PC-3 (cell line): ENCODE results near the gene PRRC1. TPM values are rescaled to one million over a fixed set of nuclear protein-coding genes. Genes with fewer than 3 reads are reported as not detected.

ENCODE experiments used
- ATAC-seq: fragments of 200-7000 bp; cut with Tn5 transposase; 2 replicates; pipeline ENCODE4 v1.9.1; 2020; ENCODE audit warnings: mild to moderate bottlenecking, moderate library complexity
- BruUV-seq: library from RNA; stranded (reverse); fragments of 400-500 nt; replicated peaks from 2 replicates; lab custom pipeline; 2021; lab: Mats Ljungman, UMichigan
- CTCF ChIA-PET: fragments of 300-600 bp; sonication (Branson Sonifier 250); formaldehyde crosslinking; loops from one replicate; lab custom pipeline; 2022; ENCODE audit warnings: antibody characterized with exemption; lab: Charles Lee
- POLR2A ChIA-PET: fragments of 300-600 bp; sonication (Branson Sonifier 250); formaldehyde crosslinking; loops from one replicate; lab custom pipeline; 2022; ENCODE audit warnings: antibody characterized with exemption; ENCODE audit not compliant: unreplicated experiment; lab: Charles Lee
- DNase-seq: peaks from one replicate; pipeline ENCODE4 v3.0.0-alpha.2; 2015
- H2AFZ ChIP-seq: fragments of 300-600 bp; sonication (generic); 2 replicates; pipeline ENCODE4 v1.6.0; 2016; ENCODE audit warnings: antibody characterized with exemption, low read length
- H3F3A ChIP-seq: fragments of 300-600 bp; sonication (generic); one replicate; pipeline ENCODE4 v1.6.0; 2017; ENCODE audit warnings: antibody characterized with exemption, low read length, control low read depth, mild to moderate bottlenecking; ENCODE audit not compliant: unreplicated experiment
- H3K27ac ChIP-seq: fragments of 300-600 bp; sonication (generic); 2 replicates; pipeline ENCODE4 v1.5.1; 2016; ENCODE audit warnings: mild to moderate bottlenecking, low read length
- H3K27me3 ChIP-seq: fragments of 300-600 bp; sonication (generic); 2 replicates; pipeline ENCODE4 v1.6.1; 2016; ENCODE audit warnings: low read length, mixed read lengths
- H3K36me3 ChIP-seq: fragments of 300-600 bp; sonication (generic); 2 replicates; pipeline ENCODE4 v1.6.1; 2016; ENCODE audit warnings: low read depth, mixed run types, low read length, mixed read lengths
- H3K4me1 ChIP-seq: fragments of 300-600 bp; sonication (generic); 2 replicates; pipeline ENCODE4 v1.5.1; 2016; ENCODE audit warnings: low read length; ENCODE audit not compliant: insufficient read depth
- H3K4me2 ChIP-seq: fragments of 300-600 bp; sonication (generic); 2 replicates; pipeline ENCODE4 v1.6.0; 2016; ENCODE audit warnings: low read length
- H3K4me3 ChIP-seq: fragments of 300-600 bp; sonication (generic); 2 replicates; pipeline ENCODE4 v1.5.1; 2016; ENCODE audit warnings: mild to moderate bottlenecking, low read length, mixed read lengths
- H3K79me2 ChIP-seq: fragments of 300-600 bp; sonication (generic); 2 replicates; pipeline ENCODE4 v1.6.1; 2017; ENCODE audit warnings: low read length, mixed read lengths
- H3K9ac ChIP-seq: fragments of 300-600 bp; sonication (generic); 2 replicates; pipeline ENCODE4 v1.6.0; 2016; ENCODE audit warnings: mild to moderate bottlenecking, low read length
- H3K9me2 ChIP-seq: fragments of 300-600 bp; sonication (generic); replicated peaks from 2 replicates; pipeline ENCODE4 v1.6.1; 2016; ENCODE audit warnings: mixed run types, low read length, mixed read lengths
- H3K9me3 ChIP-seq: fragments of 300-600 bp; sonication (generic); 2 replicates; pipeline ENCODE4 v1.6.1; 2016; ENCODE audit warnings: low read length, mixed read lengths
- H4K20me1 ChIP-seq: fragments of 300-600 bp; sonication (generic); 2 replicates; pipeline ENCODE4 v1.6.1; 2016; ENCODE audit warnings: low read length, mixed read lengths
- EZH2 ChIP-seq: fragments of 300-600 bp; sonication (generic); IDR thresholded peaks from one replicate; pipeline ENCODE4 v1.6.1; 2017; ENCODE audit warnings: antibody characterized with exemption, mild to moderate bottlenecking, low read length; ENCODE audit not compliant: unreplicated experiment
- EZH2phosphoT487 ChIP-seq: fragments of 300-600 bp; sonication (generic); IDR thresholded peaks from 2 replicates; pipeline ENCODE4 v1.6.1; 2018; ENCODE audit warnings: mild to moderate bottlenecking, antibody characterized with exemption, low read length, borderline replicate concordance
- intact Hi-C: fragments of 100-400 bp; cut with micrococcal nuclease; formaldehyde crosslinking; loops from 2 replicates; pipeline ENCODE4 v1.9.0; 2023
- total RNA-seq: library from RNA; depleted of rRNA; stranded (reverse); fragments of >200 nt; gene quantifications from 2 replicates; pipeline ENCODE4 v1.2.3, GENCODE V29; 2014
- TF ChIP-seq, protein P1 (sequence below): fragments of 300-600 bp; sonication (generic); conservative IDR thresholded peaks from 2 replicates; pipeline ENCODE4 v1.5.1; 2017; ENCODE audit warnings: antibody characterized with exemption, low read depth, mild to moderate bottlenecking, low read length

The PRRC1 gene
- total RNA-seq, 1 experiment from 2014 or later = 56.4 TPM

DNA sequence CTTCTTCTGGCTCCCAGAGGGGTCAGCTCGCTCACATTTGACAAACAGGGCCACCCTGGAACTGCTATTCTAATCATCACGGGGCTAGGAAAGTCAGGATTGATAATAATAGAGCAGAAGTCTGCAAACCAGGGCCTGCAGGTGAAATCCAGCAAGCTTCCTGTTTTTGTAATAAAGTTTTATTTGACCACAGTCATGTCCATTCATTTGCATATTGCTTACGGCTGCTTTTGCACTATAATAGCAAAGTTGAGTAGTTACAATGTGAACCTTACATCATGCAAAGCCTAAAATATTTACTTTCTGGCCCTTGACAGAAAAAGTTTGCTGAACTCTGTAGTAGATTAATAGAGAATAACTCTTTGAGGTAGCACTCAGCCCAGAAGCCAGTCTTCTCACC, 68.2 kb downstream of the PRRC1 start:
- intact Hi-C loops = no loop called here
- DNase-seq (no peak), ATAC-seq (no peak)
- no peaks in the 10 kb centered on the region for H3K9me3 ChIP-seq
- TF ChIP-seq EZH2phosphoT487 (no peak), EZH2 (no peak)
- TF ChIP-seq, protein P1, sequence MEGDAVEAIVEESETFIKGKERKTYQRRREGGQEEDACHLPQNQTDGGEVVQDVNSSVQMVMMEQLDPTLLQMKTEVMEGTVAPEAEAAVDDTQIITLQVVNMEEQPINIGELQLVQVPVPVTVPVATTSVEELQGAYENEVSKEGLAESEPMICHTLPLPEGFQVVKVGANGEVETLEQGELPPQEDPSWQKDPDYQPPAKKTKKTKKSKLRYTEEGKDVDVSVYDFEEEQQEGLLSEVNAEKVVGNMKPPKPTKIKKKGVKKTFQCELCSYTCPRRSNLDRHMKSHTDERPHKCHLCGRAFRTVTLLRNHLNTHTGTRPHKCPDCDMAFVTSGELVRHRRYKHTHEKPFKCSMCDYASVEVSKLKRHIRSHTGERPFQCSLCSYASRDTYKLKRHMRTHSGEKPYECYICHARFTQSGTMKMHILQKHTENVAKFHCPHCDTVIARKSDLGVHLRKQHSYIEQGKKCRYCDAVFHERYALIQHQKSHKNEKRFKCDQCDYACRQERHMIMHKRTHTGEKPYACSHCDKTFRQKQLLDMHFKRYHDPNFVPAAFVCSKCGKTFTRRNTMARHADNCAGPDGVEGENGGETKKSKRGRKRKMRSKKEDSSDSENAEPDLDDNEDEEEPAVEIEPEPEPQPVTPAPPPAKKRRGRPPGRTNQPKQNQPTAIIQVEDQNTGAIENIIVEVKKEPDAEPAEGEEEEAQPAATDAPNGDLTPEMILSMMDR = no peak
- no peak overlapping the region for H2AFZ ChIP-seq
- ChIA-PET POLR2A (no interaction called here), CTCF (no interaction called here)
- no peaks in the 10 kb centered on the region for H4K20me1 ChIP-seq
- no peak overlapping the region for H3K4me3 ChIP-seq
- no peak overlapping the region for H3K9ac ChIP-seq
- H3K27me3 ChIP-seq = no peaks in the 10 kb centered on the region
- no peaks in the 10 kb centered on the region for H3K79me2 ChIP-seq
- H3K27ac ChIP-seq = no peak overlapping the region
- no peaks in the 10 kb centered on the region for H3K9me2 ChIP-seq
- no peaks in the 10 kb centered on the region for H3F3A ChIP-seq
- BruUV-seq = no TSS peak
- H3K4me1 ChIP-seq = no peaks in the 10 kb centered on the region
- no peaks in the 10 kb centered on the region for H3K36me3 ChIP-seq
- H3K4me2 ChIP-seq = no peak overlapping the region

DNA sequence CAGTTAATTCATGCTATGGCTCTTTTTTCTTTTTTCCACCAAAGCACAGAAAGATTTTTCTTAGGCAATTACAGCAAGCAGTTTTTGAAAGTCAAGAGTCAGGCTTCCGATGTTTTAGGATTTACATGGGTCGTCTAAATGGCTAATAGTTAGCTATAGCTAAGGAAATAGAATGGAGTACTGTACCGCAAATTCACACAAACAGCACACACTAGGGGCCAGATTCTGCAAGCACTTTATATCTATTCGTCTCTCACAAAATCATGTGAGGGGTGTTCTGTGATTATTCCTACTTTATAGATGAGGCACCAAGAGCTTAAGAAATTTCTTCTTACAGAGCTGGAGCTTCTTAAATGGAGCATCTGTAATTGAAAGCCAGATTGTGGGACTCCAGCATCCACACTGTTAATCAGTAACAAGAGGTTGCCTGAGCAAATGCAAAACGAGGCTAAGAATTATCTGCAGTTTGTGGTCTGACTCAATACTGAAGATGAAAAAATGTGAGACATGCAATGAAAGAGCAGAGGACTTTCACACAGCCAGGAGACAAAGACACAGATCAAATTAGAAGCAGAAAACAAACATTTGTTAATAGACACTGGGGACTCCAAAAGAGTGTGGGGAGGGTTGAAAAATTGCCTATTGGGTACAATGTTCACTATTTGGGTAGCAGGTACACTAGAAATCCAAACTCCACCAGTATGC, 68.8 kb downstream of the PRRC1 start:
- Histone ChIP-seq H3K27ac (no peak overlapping the region), H3K27me3 (no peaks in the 10 kb centered on the region), H3K9ac (no peak overlapping the region), H3K9me2 (no peaks in the 10 kb centered on the region), H3K36me3 (no peaks in the 10 kb centered on the region), H3K4me1 (no peaks in the 10 kb centered on the region), H3K9me3 (no peaks in the 10 kb centered on the region), H4K20me1 (no peaks in the 10 kb centered on the region), H3K4me3 (no peak overlapping the region), H3K79me2 (no peaks in the 10 kb centered on the region), H2AFZ (no peak overlapping the region), H3F3A (no peaks in the 10 kb centered on the region), H3K4me2 (no peak overlapping the region)
- ChIA-PET POLR2A (no interaction called here), CTCF (no interaction called here)
- DNase-seq (no peak), ATAC-seq (no peak)
- TF ChIP-seq, protein P1 = no peak
- no peak for TF ChIP-seq EZH2
- no peak for TF ChIP-seq EZH2phosphoT487
- intact Hi-C loops = no loop called here
- no TSS peak for BruUV-seq

DNA sequence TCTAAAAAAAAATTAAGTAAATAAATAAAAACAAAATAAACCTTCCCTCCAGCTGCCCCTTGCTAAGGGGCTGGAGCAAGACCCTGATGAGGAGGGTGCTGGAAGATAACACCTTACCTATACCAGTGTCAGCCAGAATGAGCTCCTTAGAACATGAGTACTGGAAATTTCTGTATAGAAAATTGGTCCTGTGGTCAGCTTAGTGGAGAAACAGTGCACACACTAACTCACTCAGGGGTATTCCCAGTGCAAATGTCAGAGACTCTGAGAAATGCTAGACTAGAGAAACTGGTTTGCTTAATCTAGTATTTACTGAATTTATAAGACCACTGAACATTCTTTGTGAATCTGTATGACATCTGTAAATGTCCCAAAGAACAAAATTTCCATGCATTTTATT, 69.4 kb downstream of the PRRC1 start:
- BruUV-seq = no TSS peak
- Histone ChIP-seq H3K9ac (no peak overlapping the region), H3K9me3 (no peaks in the 10 kb centered on the region), H4K20me1 (no peaks in the 10 kb centered on the region), H2AFZ (no peak overlapping the region), H3K79me2 (no peaks in the 10 kb centered on the region), H3K27ac (no peak overlapping the region), H3K27me3 (no peaks in the 10 kb centered on the region), H3K9me2 (no peaks in the 10 kb centered on the region), H3K36me3 (no peaks in the 10 kb centered on the region), H3K4me2 (no peak overlapping the region), H3F3A (no peaks in the 10 kb centered on the region), H3K4me3 (no peak overlapping the region), H3K4me1 (no peaks in the 10 kb centered on the region)
- ChIA-PET POLR2A (no interaction called here), CTCF (no interaction called here)
- DNase-seq = no peak
- no peak for ATAC-seq
- intact Hi-C loops = no loop called here
- TF ChIP-seq EZH2 (no peak), EZH2phosphoT487 (no peak)
- TF ChIP-seq, protein P1 = no peak
